Ishikawa (cell line): ENCODE results near the gene EEF1AKMT1.

ENCODE experiments used
- EP300 ChIP-seq: IDR thresholded peaks from 2 replicates; pipeline ENCODE4 v1.6.1; 2012; ENCODE audit warnings: borderline replicate concordance
- FOXM1 ChIP-seq: IDR thresholded peaks from 2 replicates; pipeline ENCODE4 v1.6.1; 2012; ENCODE audit warnings: low read depth, borderline replicate concordance
- MAX ChIP-seq: IDR thresholded peaks from 2 replicates; pipeline ENCODE4 v1.6.1; 2012
- RAD21 ChIP-seq: IDR thresholded peaks from 2 replicates; pipeline ENCODE4 v1.6.1; 2012; ENCODE audit warnings: low read depth
- REST ChIP-seq: IDR thresholded peaks from 2 replicates; pipeline ENCODE4 v1.6.1; 2012; ENCODE audit warnings: low read depth, mild to moderate bottlenecking
- TAF1 ChIP-seq: IDR thresholded peaks from 2 replicates; pipeline ENCODE4 v1.6.1; 2012; ENCODE audit warnings: low read depth, mild to moderate bottlenecking
- YY1 ChIP-seq: IDR thresholded peaks from 2 replicates; pipeline ENCODE4 v1.6.1; 2012; ENCODE audit warnings: low read depth

GRCh38 chr13:20769091-20769490 lies 4.7 kb downstream of the EEF1AKMT1 start:
- no peak for TF ChIP-seq TAF1
- TF ChIP-seq RAD21: no peak
- TF ChIP-seq EP300: no peak
- no peak for TF ChIP-seq YY1
- TF ChIP-seq REST: no peak
- TF ChIP-seq FOXM1: no peak
- TF ChIP-seq MAX: no peak
